Activated CD8-positive, alpha-beta memory T cell treated with anti-CD3 and anti-CD28 coated beads for 4 hours (primary cell): ENCODE results near the gene SHROOM3.

ENCODE experiments used
- DNase-seq, 2 donors: peaks; one replicate each; pipeline ENCODE4 v3.0.0-alpha.2; 2020; ENCODE audit warnings: low read depth in 2 of 2

SHROOM3 gene

GRCh38 chr4:76811604-76812412, 376.8 kb downstream of the SHROOM3 start:
- DNase-seq = no peak

GRCh38 chr4:76813070-76813469, 378.0 kb downstream of the SHROOM3 start:
- DNase-seq = no peak

- no peak for DNase-seq
Measured at GRCh38 chr4:76821641-76822040, 386.6 kb downstream of the SHROOM3 start.

GRCh38 chr4:76822303-76822702, 387.3 kb downstream of the SHROOM3 start:
- DNase-seq = no peak

- no peak for DNase-seq
Measured at GRCh38 chr4:76823495-76823894, 388.5 kb downstream of the SHROOM3 start.

GRCh38 chr4:76830612-76830963, 395.6 kb downstream of the SHROOM3 start:
- DNase-seq = no peak

GRCh38 chr4:76830964-76831703, 396.1 kb downstream of the SHROOM3 start:
- DNase-seq = no peak

GRCh38 chr4:76831711-76832373, 396.8 kb downstream of the SHROOM3 start:
- DNase-seq = no peak
